Activated naive CD4-positive, alpha-beta T cell treated with Interleukin-2 at 50 U/mL for 16 hours (primary cell): ENCODE data around the gene PORCN.
"Not testable (repeated sequence)": the region's sequence is repeated elsewhere in the genome, so short reads cannot be mapped to it uniquely, and the experiment has no call there.

Experiments used
- DNase-seq: peaks from one replicate; pipeline ENCODE4 v3.0.0-alpha.2; 2020

PORCN gene

GRCh38 chrX:48548871-48549270 lies 40.1 kb downstream of the PORCN start:
- DNase-seq, result no peak

GRCh38 chrX:48555731-48556325 lies 47.0 kb downstream of the PORCN start:
- not testable (repeated sequence) for DNase-seq

- DNase-seq, result no peak
These were observed 49.5 kb downstream of the PORCN start for GRCh38 chrX:48558271-48558670.

- DNase-seq, result no peak
These were observed 50.8 kb downstream of the PORCN start for GRCh38 chrX:48559636-48560035.

- no peak for DNase-seq
These were observed 51.3 kb downstream of the PORCN start for GRCh38 chrX:48560056-48560455.

GRCh38 chrX:48560681-48561080 lies 51.9 kb downstream of the PORCN start:
- DNase-seq, result no peak

GRCh38 chrX:48569958-48570357 lies 61.2 kb downstream of the PORCN start:
- no peak for DNase-seq
